B cell (primary cell): ENCODE results near the gene ZNF775. TPM values are rescaled to one million over a fixed set of nuclear protein-coding genes. Genes with fewer than 3 reads are reported as not detected.

Experiments used
- ATAC-seq: fragments of 200-7000 bp; cut with Tn5 transposase; one replicate; pipeline ENCODE4 v1.10.0; 2021; ENCODE audit warnings: low read depth, mild to moderate bottlenecking, moderate number of reproducible peaks, moderate library complexity
- CTCF ChIA-PET: fragments of 350-600 bp; sonication (Branson Sonifier 250); formaldehyde crosslinking; loops from one replicate; lab custom pipeline; 2021; ENCODE audit warnings: antibody characterized with exemption, inconsistent platforms; lab: Charles Lee
- POLR2A ChIA-PET: fragments of 350-600 bp; sonication (Branson Sonifier 250); formaldehyde crosslinking; loops from one replicate; lab custom pipeline; 2021; ENCODE audit warnings: antibody characterized with exemption; lab: Charles Lee
- DNase-seq: peaks from one replicate; pipeline ENCODE4 v3.0.0; 2013
- H2AFZ ChIP-seq: 2 replicates; pipeline ENCODE4 v1.6.1; 2012; ENCODE audit warnings: mild to moderate bottlenecking, low read depth, low read length; ENCODE audit not compliant: insufficient read depth, poor library complexity, severe bottlenecking
- H3K27ac ChIP-seq, 2 donors: 1 replicate in 1 of 2; 2 replicates in 1 of 2; pipeline ENCODE4 v1.5.1; 2012 to 2013; ENCODE audit warnings: low read length in 2 of 2, mild to moderate bottlenecking in 2 of 2, moderate library complexity in 1 of 2
- H3K27me3 ChIP-seq, 4 experiments: fragments of 200-600 bp in 1 of 4; sonication (generic) in 1 of 4; replicated peaks in 1 of 4; 1 replicate in 2 of 4; 2 replicates in 2 of 4; pipeline versions ENCODE4 v1.6.1 to v1.7.0; 2013 to 2016; ENCODE audit warnings: low read length in 3 of 4, mild to moderate bottlenecking in 2 of 4, mixed read lengths in 1 of 4, moderate library complexity in 1 of 4; ENCODE audit not compliant: insufficient read depth in 4 of 4, control insufficient read depth in 3 of 4; ENCODE audit errors: control extremely low read depth in 1 of 4
- H3K36me3 ChIP-seq, 2 experiments: replicated peaks in 1 of 2; 1 replicate in 1 of 2; 2 replicates in 1 of 2; pipeline versions ENCODE4 v1.6.1 to v1.7.1; 2013; ENCODE audit warnings: low read length in 1 of 2; ENCODE audit not compliant: insufficient read depth in 2 of 2, control insufficient read depth in 1 of 2; ENCODE audit errors: control extremely low read depth in 1 of 2, extremely low read depth in 1 of 2
- H3K4me1 ChIP-seq, 2 donors: fragments of 200-600 bp in 1 of 2; sonication (generic) in 1 of 2; 1 replicate in 1 of 2; 2 replicates in 1 of 2; pipeline versions ENCODE4 v1.5.1 to v1.6.1; 2013 to 2017; ENCODE audit warnings: low read length in 2 of 2; ENCODE audit not compliant: control insufficient read depth in 2 of 2, insufficient read depth in 2 of 2
- H3K4me2 ChIP-seq: replicated peaks from 2 replicates; pipeline ENCODE3; 2012; ENCODE audit warnings: mild to moderate bottlenecking, low read depth, low read length; ENCODE audit not compliant: poor library complexity, severe bottlenecking
- H3K4me3 ChIP-seq, 5 experiments: fragments of 200-600 bp in 1 of 5; sonication (generic) in 1 of 5; 1 replicate in 3 of 5; 2 replicates in 2 of 5; pipeline versions ENCODE4 v1.5.1 to v1.7.0; 2011 to 2016; ENCODE audit warnings: low read length in 4 of 5, mild to moderate bottlenecking in 4 of 5, low read depth in 2 of 5, control low read depth in 1 of 5, moderate library complexity in 1 of 5; ENCODE audit not compliant: insufficient read depth in 1 of 5; ENCODE audit errors: control extremely low read depth in 1 of 5, extremely low read depth in 1 of 5
- H3K79me2 ChIP-seq: fragments of 200-600 bp; sonication (generic); one replicate; pipeline ENCODE4 v1.6.0; 2016; ENCODE audit warnings: low read length; ENCODE audit not compliant: control insufficient read depth, insufficient read depth
- H3K9ac ChIP-seq: fragments of 200-600 bp; sonication (generic); 2 replicates; pipeline ENCODE4 v1.6.1; 2017; ENCODE audit warnings: mild to moderate bottlenecking, low read length, moderate library complexity
- H3K9me3 ChIP-seq, 3 donors: one replicate each; pipeline versions ENCODE4 v1.6.1 to v1.7.1; 2013; ENCODE audit warnings: low read length in 2 of 3; ENCODE audit not compliant: control insufficient read depth in 2 of 3, insufficient read depth in 1 of 3; ENCODE audit errors: control extremely low read depth in 1 of 3
- H4K20me1 ChIP-seq: 2 replicates; pipeline ENCODE4 v1.6.0; 2012; ENCODE audit warnings: mild to moderate bottlenecking, low read length; ENCODE audit not compliant: insufficient read depth, control insufficient read depth, poor library complexity, severe bottlenecking
- H3K27ac Mint-ChIP-seq: one replicate; pipeline ENCODE4 v1.8.0; 2021; ENCODE audit warnings: mixed read lengths
- H3K27me3 Mint-ChIP-seq: one replicate; pipeline ENCODE4 v1.8.0; 2021; ENCODE audit warnings: mixed read lengths
- H3K4me1 Mint-ChIP-seq: one replicate; pipeline ENCODE4 v1.8.0; 2021; ENCODE audit warnings: mixed read lengths
- H3K4me3 Mint-ChIP-seq: one replicate; pipeline ENCODE4 v1.8.0; 2021; ENCODE audit warnings: mixed read lengths
- H3K9me3 Mint-ChIP-seq: one replicate; pipeline ENCODE4 v1.8.0; 2022; ENCODE audit warnings: mixed read lengths; ENCODE audit not compliant: insufficient read depth
- CTCF ChIP-seq: fragments of 200-600 bp; IDR thresholded peaks from one replicate; pipeline ENCODE4 v1.8.0; 2022; ENCODE audit warnings: antibody characterized with exemption, mild to moderate bottlenecking
- EZH2 ChIP-seq: IDR thresholded peaks from 2 replicates; pipeline ENCODE4 v1.6.1; 2012; ENCODE audit warnings: borderline replicate concordance, low read depth, mild to moderate bottlenecking, moderate library complexity, low read length; ENCODE audit not compliant: insufficient read depth, poor library complexity, severe bottlenecking
- WGBS: methylation state at CpG from one replicate; pipeline ENCODE4 v1.1.5; 2013; ENCODE audit warnings: missing lambda C conversion rate; ENCODE audit not compliant: insufficient coverage; 5-methylcytosine and 5-hydroxymethylcytosine counted together
- intact Hi-C: fragments of 100-400 bp; cut with micrococcal nuclease; formaldehyde crosslinking; loops from one replicate; pipeline ENCODE4 v1.10.0; 2022
- polyA plus RNA-seq: library from polyadenylated mRNA; depleted of rRNA; stranded (reverse); fragments of >200 nt; gene quantifications from 2 replicates; pipeline ENCODE4 v1.2.3, GENCODE V29; 2012
- total RNA-seq, 2 donors: library from RNA; stranded (reverse); fragments of 120-200 nt in 1 of 2; gene quantifications; 1 replicate in 1 of 2; 2 replicates in 1 of 2; pipeline versions ENCODE4 v1.2.3 to v1.2.4, GENCODE V29; 2013 to 2022

Gene ZNF775
- total and polyA plus RNA-seq, 2 donors (not counting 1 experiment from before 2014, with no cell fraction given) = 4.2 to 12.1 TPM

GRCh38 chr7:150340875-150341262, 38.3 kb upstream of the ZNF775 start:
- no peak overlapping the region for H3K4me3 Mint-ChIP-seq
- no peak overlapping the region for H3K27ac ChIP-seq
- peaks cover 12 to 15% of the 10 kb centered on the region in 2 donors for H3K4me1 ChIP-seq
- H3K27me3 ChIP-seq = peaks cover 0 to 24% (median 10%) of the 10 kb centered on the region in 4 experiments
- H3K4me3 ChIP-seq = no peak overlapping the region
- no peaks in the 10 kb centered on the region for H3K36me3 ChIP-seq
- peaks cover 0 to 8% (median 7%) of the 10 kb centered on the region in 3 donors for H3K9me3 ChIP-seq
- ATAC-seq (no peak), DNase-seq (no peak)
- peaks cover 4% of the 10 kb centered on the region for H3K9me3 Mint-ChIP-seq
- no peaks in the 10 kb centered on the region for H3K79me2 ChIP-seq
- H3K9ac ChIP-seq = no peak overlapping the region
- 24% methylated on average over 29 of the region's 29 CpGs for WGBS
- ChIA-PET POLR2A (no interaction called here), CTCF (no interaction called here)
- H3K27me3 Mint-ChIP-seq = peaks cover 35% of the 10 kb centered on the region
- H3K27ac Mint-ChIP-seq = no peak overlapping the region
- intact Hi-C loops = no loop called here
- TF ChIP-seq EZH2 = no peak
- TF ChIP-seq CTCF = no peak
- H3K4me1 Mint-ChIP-seq = peaks cover 20% of the 10 kb centered on the region
- H2AFZ ChIP-seq = no peak overlapping the region
- no peaks in the 10 kb centered on the region for H4K20me1 ChIP-seq
- peak overlapping the region; percentile 45 for H3K4me2 ChIP-seq

GRCh38 chr7:150341263-150342120, 37.6 kb upstream of the ZNF775 start, which contains the start of gene RARRES2:
TSS of gene RARRES2 (minus strand) at chr7:150341629. CDS start at chr7:150340609, 1,020 bp downstream.
- H3K4me3 Mint-ChIP-seq = peak within 1 kb of the TSS; percentile 59
- Histone ChIP-seq H3K36me3 (no peaks in the 10 kb centered on the region), H3K4me3 (no peak within 1 kb of the TSS), H3K79me2 (no peaks in the 10 kb centered on the region), H4K20me1 (no peaks in the 10 kb centered on the region), H3K4me1 (peaks cover 12 to 15% of the 10 kb centered on the region in 2 donors), H3K27me3 (peaks cover 0 to 28% (median 10%) of the 10 kb centered on the region in 4 experiments), H3K4me2 (peak within 1 kb of the TSS; percentile 45), H2AFZ (no peak within 1 kb of the TSS), H3K9ac (no peak within 1 kb of the TSS), H3K27ac (no peak within 1 kb of the TSS), H3K9me3 (peaks cover 0 to 8% (median 7%) of the 10 kb centered on the region in 3 donors)
- ATAC-seq = no peak
- intact Hi-C loops = no loop called here
- H3K27me3 Mint-ChIP-seq = peaks cover 41% of the 10 kb centered on the region
- no peak for DNase-seq
- ChIA-PET CTCF (no interaction called here), POLR2A (no interaction called here)
- no peak within 1 kb of the TSS for H3K27ac Mint-ChIP-seq
- WGBS = 51% methylated on average over 44 of the region's 49 CpGs
- TF ChIP-seq CTCF = no peak
- TF ChIP-seq EZH2 = no peak
- H3K4me1 Mint-ChIP-seq = peaks cover 20% of the 10 kb centered on the region
- H3K9me3 Mint-ChIP-seq = peaks cover 4% of the 10 kb centered on the region
